RPMI7951 (cell line): ENCODE measurements around the gene TNIP2. TPM values are rescaled to one million over a fixed set of nuclear protein-coding genes. Genes with fewer than 3 reads are reported as not detected.
"Not testable (repeated sequence)": the region's sequence is repeated elsewhere in the genome, so short reads cannot be mapped to it uniquely, and the experiment has no call there.

ENCODE experiments used
- DNase-seq: peaks from one replicate; pipeline ENCODE4 v3.0.0-alpha.2; 2012; ENCODE audit warnings: low read depth
- total RNA-seq: library from RNA; depleted of rRNA; stranded (reverse); fragments of >200 nt; shearing (Covaris generic); gene quantifications from 2 replicates; pipeline ENCODE4 v1.2.3, GENCODE V29; 2014

TNIP2 gene
- total RNA-seq, 1 experiment from 2014 or later = 23.3 TPM

DNA sequence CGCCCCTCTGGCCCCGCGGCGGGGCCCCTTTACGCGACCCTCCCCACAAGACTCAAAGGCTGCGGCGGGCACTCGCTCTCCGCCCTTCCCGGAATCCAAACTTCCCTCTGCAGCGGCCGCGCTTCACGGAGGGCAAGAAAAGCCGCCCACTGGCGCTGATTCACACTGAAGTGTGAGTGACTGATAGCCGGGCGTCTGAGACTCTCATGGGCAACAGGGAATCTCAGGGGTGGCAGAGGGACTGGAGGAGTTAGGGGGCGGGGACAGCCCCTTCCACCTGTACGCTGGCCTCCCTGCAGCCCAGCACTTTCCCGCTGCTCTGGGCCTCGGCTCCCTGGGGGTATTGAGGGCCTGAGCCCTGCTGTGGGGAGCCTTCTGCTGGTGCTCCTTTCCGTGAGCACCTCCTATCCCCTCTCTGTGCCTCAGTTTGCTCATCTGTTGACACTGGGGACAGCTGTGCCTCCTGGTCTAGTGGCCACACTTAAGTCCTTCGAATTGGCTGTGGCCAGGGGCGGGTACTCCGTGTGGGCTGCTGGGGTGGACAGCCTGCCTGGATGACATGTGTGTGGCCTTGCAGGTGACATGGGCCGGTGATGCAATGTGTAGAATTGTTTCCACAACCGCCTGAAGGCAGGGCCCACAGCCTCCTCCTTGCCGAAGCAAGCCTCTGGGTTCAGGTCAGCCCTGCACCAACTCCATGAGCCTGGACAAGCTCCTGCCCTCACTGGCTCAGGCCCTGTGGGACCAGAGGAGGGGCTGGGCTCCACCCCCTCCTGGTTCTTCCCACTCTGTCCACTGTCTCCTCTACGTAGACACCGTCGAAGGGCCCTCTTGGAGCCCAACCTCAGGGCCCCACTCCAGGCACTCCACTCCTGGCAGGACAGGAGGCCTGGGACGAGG lies 37.7 kb upstream of the TNIP2 start:
- DNase-seq = peak; percentile 71

DNA sequence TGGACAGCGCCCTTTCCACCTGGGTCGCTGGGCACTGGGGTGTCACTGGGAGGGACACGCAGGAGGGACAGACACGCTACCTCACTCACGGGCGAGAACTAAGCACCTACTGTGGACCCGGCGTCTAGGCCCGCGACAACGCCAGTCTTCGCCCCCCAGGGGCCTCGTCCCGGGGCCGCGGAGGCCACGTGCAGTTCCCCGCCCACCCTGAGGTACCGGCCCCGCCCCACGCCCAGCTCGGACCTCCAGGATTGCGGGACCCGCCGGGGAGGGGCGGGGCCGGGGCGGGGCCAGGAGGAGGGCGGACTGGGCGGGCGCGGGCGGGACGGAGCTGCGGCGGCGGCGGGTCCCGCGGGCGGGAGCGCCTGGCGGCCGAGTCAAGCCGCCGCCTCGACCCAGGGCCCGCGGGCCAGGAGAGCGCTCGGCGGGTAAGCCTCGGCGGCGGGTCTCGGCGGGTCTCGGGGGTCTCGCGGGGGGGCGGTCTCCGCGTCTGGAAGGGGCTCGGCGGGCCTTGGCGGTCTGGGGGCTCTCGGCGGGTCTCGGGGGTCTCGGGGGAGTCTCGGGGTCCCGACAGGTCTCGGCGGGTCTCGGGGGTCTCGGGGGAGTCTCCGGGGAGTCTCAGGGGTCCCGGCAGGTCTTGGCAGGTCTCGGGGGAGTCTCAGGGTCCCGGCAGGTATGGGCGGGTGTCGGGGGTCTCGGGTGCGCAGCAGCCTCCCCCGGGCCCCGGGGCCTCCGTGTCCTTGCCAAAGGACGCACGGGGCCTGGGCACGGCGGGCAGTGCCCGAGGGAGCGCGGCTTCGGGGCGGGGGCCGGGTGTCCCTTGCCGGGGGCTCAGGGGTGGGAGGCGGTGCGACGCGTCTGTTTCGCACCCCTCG lies 36.8 kb upstream of the TNIP2 start, which contains the start of gene SH3BP2:
SH3BP2 (plus strand) TSS at position 375 of the 875 bp plus-strand sequence. CDS start 27,533 bp downstream, outside the sequence.
- DNase-seq = peak; percentile 74

DNA sequence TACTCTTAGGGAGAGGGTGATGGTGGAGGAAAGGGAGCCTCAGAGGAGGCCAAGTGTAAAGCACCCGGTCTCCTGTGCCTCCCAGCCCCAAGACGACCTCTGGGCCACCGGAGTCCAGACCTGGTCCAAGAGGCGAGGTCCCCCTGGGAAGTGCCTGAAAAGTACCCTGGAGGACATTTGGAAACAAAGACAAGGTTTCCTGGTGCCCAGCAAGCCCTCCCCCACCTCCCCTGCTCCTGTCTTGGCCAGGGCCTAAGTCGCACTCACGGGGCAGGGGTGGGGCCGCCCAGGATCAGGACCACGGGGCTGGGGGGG lies 36.2 kb upstream of the TNIP2 start:
- DNase-seq = no peak

DNA sequence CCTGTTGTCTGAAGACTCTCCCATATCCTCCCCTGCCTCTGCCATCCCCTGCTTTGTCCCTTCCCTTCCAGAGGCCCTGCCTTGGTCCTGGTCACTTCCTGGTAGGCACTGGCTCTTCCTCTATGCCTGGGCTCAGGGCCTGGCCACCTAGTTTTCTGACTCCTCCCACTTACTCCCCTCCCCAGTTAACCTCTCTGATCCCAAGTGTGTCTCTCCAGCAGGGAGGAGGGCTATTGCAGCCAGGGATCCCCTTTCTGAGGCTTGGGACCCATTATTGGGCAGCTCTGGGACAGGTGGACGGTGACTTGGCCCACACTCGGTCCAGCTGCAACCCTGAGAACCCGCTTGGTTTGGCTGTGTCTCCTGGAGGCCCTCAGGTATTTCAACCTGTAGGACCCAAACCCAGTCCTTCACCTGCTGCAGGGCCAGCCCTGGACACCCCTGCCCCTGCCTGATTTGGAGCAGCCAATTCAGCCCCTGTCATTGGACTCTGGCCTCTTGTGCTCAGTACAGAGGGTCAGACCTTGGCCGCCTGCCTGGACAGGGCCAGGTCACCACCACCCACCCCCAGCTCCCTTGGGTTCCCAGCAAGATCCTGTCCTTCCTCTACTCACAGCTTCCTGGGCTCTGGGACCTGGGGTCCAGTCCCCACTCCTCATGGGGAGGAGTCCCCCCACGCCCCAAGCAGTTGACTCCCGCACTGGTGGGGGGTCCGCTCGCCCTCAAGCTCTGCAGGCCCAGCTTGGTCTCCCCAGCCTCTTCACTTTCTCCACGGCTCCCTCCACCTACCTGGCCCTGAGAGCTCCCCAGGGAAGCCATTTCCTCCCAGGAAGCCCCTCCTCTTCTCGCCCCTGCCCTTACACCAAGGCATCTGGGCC lies 35.6 kb upstream of the TNIP2 start:
- DNase-seq = no peak

DNA sequence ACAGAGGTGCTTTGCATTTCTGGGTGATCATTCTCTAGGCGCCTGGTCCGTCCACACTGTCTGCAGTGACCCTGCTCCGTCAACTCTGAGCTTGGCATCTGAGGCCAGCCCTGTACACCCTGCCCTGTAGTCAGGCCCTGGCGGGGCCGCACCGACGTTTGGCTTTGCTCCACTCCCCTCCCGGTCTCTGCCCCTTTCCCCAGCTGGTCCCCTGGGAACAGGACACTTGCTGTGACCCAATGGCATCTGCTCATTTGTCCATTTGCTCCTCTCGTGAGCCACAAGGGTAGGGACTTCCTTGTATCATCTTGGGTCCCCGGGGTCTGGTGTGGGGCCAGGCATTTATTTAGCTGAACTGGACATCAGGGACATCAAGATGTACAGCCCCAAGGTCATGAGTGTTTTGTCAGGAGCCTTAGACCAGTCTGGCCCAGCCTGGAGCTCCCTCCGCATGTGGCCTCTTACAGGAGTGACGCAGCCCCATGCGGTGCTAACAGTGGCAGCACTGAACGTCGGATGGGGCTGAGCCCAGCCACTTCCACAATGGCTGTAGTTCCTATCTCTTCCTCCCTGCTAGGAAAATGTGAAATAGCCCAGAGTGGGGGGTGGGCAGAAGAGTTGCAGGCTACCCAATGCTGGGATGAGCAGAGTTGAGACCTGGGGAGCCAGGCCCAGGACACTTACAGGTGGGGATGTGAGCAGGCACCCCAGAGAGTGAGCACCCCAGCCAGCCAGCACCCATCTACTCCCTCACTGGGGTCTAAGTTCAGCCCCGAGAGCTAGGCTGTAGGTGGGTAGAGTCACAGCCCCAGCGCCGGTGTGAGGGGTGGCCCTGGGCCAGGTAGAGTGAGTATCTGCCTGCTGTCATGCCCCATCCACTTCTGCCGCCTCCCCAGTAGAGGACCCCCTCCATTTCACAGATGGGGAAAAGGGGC lies 34.7 kb upstream of the TNIP2 start:
- DNase-seq = no peak

DNA sequence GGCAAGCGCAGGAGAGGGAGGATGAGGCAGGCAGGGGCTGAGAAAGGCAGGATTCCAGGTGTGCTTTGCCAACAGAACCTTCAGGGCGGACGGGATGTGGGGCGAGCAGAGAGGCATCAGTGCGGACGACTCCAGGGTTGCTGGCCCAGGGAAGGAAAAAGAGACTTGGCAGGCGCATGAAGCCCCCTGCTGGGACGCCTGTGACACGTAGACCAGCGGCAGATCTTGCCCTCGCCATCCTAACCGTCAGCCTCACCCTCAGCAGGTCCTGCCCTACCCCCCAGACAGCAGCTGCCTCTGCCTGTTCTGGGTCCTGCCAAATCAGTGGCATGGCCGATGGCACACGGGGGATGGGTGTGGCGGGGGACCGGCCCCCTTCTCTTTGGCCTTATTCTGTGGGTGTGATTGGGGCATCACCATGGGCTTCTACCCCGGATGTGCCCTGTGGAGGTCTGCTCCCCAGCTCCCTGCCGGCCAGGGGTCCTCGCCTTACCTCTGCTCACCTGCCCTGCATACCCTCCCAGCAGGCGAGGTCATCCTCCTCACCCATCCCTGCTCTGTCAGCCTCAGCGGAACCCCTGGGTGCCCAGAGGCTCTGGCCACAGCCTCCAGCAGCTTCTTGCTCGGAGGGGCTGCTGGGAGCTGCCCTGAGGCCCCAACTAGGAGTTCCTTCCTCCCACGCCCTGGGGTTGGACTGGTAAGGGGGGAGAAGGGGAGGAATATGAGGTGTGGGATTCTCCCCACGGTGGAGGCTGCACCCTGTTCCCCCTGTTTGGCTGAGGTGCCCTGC lies 33.9 kb upstream of the TNIP2 start:
- no peak for DNase-seq

DNA sequence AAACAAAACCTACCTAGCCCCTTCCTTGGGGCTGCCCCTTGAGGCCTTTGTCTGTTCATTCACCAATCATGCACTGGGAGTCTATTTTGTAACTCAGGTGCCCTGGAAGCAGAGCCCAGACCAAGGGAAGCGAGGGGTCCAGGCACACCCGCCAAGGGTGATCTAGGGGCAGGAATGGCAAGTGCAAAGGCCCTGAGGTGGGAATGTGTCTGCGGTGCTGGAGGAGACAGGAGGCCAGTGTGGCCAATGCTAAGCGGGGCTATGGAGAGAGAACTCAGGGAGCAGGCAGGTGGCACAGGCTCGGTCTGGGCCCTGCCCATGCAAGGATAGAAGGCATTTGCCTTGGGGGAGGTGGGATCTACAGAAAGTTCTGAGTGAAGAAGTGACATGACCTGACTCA lies 33.2 kb upstream of the TNIP2 start:
- DNase-seq = no peak

DNA sequence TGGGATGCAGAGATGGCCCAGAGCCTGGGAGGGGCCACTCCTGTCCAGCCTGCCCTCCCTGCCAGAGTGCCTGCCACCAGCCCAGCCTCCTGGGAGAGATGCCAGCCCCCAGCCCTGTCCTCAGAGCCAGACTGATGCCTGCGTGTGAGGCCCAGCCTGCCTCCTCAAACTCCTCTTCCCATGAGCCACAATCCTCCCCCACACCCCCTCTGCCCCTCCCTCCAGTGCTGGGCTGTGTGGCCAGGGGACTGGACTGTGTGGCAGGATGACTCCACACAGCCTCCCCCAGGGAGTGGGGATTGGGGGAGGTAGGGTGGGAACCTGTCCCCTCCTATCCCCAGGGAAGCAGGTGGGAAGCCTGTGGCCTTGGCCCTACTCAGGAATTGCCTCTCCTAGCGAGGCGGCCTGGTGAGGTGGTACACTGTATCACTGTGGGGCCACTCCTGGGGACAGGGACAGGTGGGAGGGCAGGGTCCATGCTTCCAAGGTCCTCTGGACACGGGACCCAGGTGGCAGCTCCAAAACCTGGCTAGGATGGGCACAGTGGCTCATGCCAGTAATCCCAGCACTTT lies 32.5 kb upstream of the TNIP2 start:
- peak; percentile 66 for DNase-seq

DNA sequence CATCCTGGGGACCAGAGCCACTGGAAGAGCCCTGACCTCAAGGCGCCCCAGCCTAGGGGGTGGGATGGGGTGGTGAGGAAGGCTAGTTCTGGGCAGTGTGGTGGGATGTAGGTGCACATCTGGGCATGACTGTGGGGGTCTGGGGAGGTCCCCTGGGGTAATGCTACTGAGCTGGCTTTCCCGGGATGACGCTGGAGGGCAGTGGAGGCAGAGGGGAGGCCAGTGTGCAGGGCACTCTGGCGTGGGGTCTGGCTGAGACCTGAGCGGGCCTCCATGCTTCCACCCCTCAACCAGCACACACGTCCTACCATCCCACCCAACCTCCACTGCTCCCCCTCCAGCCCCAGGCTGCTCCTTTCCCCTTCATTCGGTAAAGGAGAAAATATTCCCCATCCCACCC lies 32.0 kb upstream of the TNIP2 start:
- DNase-seq = no peak

DNA sequence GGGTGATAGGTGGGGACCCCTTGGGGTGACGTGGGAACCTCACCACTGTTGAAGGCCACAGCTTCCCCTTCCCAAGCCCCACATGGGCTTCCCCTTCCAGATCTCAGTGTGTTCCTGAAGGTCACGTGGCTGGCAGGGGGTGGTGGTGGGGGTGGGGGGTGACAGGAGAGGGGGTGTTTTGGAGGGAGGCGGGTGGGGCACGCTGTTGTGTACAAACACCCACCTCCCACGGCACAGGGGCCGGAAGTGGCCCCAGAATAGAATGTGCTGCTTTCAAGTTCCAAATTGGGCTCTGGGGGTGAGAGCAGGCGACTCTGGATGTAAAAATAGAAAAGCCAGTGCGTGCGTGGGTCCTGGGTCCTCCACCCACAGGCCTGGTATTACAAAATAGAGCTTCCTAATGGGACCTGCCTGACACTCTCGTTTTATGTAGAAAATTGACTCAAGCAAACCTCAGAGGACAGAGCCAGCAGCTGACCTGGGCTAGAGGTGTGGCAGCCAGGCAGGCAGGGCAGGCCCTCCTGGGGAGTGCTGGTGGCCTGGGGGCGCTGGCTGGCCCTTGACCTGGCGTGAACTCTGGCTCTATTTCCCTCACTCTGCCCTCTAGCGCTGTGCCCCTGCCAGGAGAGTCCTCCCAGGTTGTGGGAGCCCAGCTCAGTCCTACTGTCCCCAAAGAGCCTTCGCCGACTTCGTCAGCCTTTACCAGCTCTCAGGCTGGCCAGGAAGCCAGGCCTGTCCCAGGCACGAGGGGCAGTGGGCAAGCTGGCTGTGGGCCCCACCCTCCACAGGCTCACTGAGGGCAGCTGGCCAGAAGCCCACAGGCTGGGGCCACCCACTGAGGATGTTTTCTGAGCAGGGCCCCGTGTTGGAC lies 31.3 kb upstream of the TNIP2 start:
- no peak for DNase-seq

DNA sequence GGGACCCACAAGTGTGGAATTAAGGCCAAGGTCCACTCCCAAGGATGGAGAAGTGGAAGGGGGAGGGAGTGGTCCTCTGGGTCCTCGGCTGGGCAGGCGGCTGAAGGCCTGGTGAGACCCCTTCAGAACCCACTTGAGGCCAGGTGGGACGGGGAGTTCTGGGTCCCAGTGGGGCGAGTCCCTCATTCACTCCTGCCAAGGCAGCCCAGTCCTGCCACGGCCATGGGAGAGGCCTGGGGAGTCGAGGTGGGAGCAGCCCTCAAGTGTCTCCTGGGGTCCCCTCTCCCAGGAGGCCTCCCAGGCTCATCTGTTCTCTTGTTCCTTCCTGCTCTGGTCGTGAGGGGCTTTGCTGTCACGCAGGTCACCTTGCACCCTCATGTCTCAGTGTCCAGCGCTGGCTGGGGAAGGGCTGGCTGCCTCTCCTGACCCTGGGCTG lies 30.7 kb upstream of the TNIP2 start:
- DNase-seq = no peak

DNA sequence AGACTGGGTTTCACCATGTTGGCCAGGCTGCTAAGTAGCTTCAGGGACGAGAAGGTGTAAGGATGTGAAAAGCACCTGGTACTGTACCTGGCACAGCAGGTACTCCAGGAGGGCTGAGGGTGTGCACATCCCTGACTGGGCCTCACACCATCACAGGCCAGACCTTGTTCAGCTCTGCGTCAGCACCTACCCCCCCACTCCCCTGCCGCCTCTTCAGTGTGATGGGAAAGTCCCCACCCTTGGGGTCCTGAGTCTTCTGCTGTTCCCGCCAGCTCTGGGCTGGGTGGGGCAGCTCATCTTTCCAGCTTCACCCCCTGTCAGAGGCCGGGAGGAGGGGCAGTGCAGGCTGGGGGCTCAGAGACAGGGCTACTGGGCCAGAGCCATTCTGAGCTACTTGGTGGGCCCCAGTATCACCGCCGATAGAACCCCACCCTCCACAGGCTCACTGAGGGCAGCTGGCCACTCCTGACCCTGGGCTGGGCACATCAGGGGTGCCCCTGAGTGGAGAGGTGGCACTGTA lies 30.1 kb upstream of the TNIP2 start:
- no peak for DNase-seq

DNA sequence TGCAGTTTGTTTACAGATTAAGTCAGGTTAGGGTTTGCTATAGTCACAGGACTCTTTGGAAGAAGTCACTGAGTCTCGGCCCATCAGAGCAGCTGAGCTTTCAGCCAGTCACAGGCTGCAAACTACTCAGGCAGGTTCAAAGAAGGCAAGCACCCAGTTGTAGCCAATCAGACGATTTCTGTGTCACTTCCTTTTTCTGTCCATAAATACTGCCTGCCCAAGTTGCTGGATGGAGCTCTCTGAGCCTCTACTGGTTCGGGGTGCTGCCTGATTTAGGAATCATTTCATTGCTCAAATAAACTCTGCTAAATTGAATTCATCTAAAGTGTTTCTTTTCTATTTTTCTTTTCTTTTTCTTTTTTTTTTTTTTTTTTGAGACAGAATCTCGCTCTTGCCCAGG lies 29.5 kb upstream of the TNIP2 start:
- no peak for DNase-seq

DNA sequence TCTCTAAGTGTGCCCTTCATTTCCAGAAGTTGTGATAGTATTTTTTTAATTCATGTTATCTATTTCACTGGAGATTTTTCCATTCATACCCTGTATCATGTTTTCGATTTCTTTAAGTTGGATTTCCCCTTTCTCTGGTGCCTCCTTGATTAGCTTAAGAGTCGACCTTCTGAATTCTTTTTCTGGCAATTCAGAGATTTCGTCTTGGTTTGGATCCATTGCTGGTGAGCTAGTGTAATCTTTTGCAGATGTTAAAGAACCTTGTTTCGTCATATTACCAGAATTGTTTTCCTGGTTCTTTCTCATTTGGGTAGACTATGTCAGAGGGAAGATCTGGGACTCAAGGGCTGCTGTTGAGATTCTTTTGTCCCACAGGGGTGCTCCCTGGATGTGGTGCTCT lies 27.7 kb upstream of the TNIP2 start:
- DNase-seq = no peak

DNA sequence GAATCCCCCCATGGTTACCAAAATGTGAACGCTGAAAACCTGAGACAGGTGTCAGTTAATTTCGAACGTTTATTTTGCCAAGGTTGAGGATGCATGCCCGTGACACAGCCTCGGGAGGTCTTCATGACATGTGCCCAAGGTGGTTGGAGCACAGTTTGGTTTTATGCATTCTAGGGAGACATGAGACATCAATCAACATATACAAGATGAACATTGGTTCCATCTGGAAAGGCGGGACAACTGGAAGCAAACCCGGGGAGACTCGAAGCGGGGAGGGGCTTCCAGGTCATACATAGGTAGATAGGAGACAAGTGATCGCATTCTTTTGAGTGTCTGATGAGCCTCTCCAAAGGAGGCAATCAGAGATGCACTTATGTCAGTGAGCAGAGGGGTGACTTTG lies 25.8 kb upstream of the TNIP2 start:
- DNase-seq = no peak

DNA sequence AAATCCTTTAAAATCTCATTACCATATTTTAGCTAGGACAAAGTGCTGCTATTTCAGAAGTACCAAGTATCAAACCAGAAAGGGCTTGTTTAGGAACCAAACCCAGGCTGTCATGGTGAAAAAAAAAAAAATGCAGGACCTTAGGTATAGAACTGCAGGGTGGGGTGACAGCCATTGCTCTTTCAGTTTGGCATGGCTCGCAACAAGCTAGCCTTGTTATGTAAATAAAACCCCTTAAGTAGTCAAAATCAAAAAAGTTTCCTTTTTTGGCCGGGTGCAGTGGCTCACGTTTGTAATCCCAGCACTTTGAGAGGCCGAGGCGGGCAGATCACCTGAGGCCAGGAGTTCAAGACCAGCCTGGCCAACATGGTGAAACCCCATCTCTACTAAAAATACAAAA lies 24.5 kb upstream of the TNIP2 start:
- DNase-seq = not testable (repeated sequence)

DNA sequence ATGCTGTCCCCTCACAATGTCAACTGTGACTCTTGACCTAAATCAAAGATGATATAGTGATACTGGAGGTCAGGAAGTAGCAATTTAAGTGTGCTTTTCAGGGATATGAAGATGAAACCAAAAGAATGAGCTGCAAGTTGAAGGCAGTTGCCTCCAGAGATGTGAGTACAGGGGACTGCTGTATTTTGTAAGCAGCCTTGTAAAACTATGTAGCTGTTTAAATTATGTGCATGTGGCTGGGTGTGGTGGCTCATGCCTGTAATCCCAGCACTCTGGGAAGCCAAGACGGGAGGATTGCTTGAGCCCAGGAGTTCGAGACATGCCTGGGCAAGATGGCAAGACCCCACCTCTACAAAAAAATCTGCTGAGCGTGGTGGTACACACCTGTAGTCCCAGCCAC lies 15.1 kb upstream of the TNIP2 start:
- no peak for DNase-seq

DNA sequence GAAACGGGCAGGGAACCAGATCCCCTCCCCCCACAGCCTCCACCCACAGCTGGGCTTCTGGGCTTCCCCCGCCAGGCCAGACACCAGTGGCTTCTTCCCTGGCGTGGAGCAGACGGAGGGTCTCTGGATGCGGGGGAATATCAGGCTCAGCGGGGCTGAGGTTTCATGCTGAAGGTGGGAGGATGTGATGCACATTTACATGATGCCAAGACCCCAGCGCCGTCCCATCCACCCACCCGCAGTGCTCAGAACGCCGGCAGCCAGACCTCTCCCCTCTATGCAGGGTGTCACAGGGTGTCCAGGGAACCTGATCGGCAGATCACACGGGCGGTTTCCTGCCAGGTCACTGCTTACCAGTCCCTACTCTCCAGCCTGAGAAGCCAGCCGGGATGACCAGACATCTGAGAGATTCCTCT lies 12.8 kb upstream of the TNIP2 start:
- DNase-seq = no peak
